Measurements from ENCODE around the gene C5AR1. TPM values are rescaled to one million over a fixed set of nuclear protein-coding genes. Genes with fewer than 3 reads are reported as not detected.

The C5AR1 gene
- total and polyA plus RNA-seq, 9 of the 15 experiments (the other 6 are each of a cell fraction or from before 2014, with no cell fraction given): 0.06 to 1.6 (median 0.28) TPM; not detected in 3

DNA sequence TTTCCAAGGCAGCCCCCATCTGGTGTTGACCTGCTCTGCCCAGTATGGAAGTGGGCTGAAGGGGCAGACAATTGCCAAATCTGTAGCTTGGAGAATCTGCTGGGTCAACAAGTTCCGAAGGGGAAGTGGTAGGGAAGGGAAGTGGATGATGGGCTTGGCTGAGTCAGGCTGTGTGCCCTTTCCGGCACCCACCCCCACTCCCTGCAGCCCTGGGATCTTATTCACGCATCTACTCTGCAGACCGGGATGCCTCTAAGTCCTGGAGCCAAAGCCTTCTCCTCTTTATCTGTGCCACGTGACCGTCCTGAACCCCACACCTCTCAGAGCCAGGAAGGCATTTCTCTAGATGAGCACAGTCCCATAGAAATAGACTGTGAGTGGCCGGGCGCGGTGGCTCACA is 14.8 kb downstream of the C5AR1 start (continued):
- TF ChIP-seq CUX1 (CRISPR knock-in tag; IDR thresholded peaks at IDR 0.05) (no peak), NR2C2 (CRISPR knock-in tag; IDR thresholded peaks at IDR 0.05) (no peak), NR2C2 (tag; IDR thresholded peaks at IDR 0.05) (peak; percentile 15; the same call in 1 of the 2 replicates), KDM1A (IDR thresholded peaks at IDR 0.05) (no peak), EGR1 (conservative IDR thresholded peaks at IDR 0.05) (no peak), TBP (optimal IDR thresholded peaks at IDR 0.05; ENCODE audit: low read depth, low read length) (no peak), RAD21 (CRISPR knock-in tag; conservative IDR thresholded peaks at IDR 0.05 in 1 of 2, IDR thresholded peaks at IDR 0.05 in 1 of 2) (no peak), JUN (IDR thresholded peaks at IDR 0.05; ENCODE audit: borderline replicate concordance, low read depth, low read length) (no peak), JUN (CRISPR knock-in tag; IDR thresholded peaks at IDR 0.05; ENCODE audit: borderline replicate concordance) (no peak), MEIS2 (IDR thresholded peaks at IDR 0.05; ENCODE audit: partially characterized antibody) (no peak), SRSF9 (IDR thresholded peaks at IDR 0.05; ENCODE audit: borderline replicate concordance, low read depth, low read length) (no peak), MYBL2 (IDR thresholded peaks at IDR 0.05; ENCODE audit: low read depth) (no peak), MYBL2 (CRISPR knock-in tag; IDR thresholded peaks at IDR 0.05; ENCODE audit: borderline replicate concordance) (no peak)
- TF ChIP-seq, protein P1, sequence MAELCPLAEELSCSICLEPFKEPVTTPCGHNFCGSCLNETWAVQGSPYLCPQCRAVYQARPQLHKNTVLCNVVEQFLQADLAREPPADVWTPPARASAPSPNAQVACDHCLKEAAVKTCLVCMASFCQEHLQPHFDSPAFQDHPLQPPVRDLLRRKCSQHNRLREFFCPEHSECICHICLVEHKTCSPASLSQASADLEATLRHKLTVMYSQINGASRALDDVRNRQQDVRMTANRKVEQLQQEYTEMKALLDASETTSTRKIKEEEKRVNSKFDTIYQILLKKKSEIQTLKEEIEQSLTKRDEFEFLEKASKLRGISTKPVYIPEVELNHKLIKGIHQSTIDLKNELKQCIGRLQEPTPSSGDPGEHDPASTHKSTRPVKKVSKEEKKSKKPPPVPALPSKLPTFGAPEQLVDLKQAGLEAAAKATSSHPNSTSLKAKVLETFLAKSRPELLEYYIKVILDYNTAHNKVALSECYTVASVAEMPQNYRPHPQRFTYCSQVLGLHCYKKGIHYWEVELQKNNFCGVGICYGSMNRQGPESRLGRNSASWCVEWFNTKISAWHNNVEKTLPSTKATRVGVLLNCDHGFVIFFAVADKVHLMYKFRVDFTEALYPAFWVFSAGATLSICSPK (IDR thresholded peaks at IDR 0.05; ENCODE audit: borderline replicate concordance): no peak

Data from K562 (cell line).